HEK293T (cell line): ENCODE results near the gene BTN3A1.

Source experiments
- CTCF ChIA-PET: fragments of 350-600 bp; formaldehyde crosslinking; extraction: SDS; loops from one replicate; lab custom pipeline; 2021; ENCODE audit warnings: antibody characterized with exemption, inconsistent platforms; lab: Yijun Ruan, JAX
- POLR2A ChIA-PET: fragments of 350-600 bp; formaldehyde crosslinking; extraction: SDS; loops from one replicate; lab custom pipeline; 2020; ENCODE audit warnings: antibody characterized with exemption, inconsistent platforms; lab: Yijun Ruan, JAX
- DNase-seq: peaks from one replicate; pipeline ENCODE4 v3.0.0; 2012; ENCODE audit warnings: mixed read lengths; ENCODE audit errors: extremely low spot score
- ARNT ChIP-seq: fragments of 450-650 bp; IDR thresholded peaks from 2 replicates; pipeline ENCODE4 v1.6.1; 2017; ENCODE audit warnings: mild to moderate bottlenecking
- BHLHE40 ChIP-seq: fragments of 450-650 bp; IDR thresholded peaks from 2 replicates; pipeline ENCODE4 v1.6.1; 2016; ENCODE audit warnings: mild to moderate bottlenecking, moderate library complexity, borderline replicate concordance
- CTBP1 ChIP-seq: fragments of 450-650 bp; IDR thresholded peaks from 2 replicates; pipeline ENCODE4 v1.6.1; 2016; ENCODE audit warnings: borderline replicate concordance
- ELF4 ChIP-seq: fragments of 450-650 bp; IDR thresholded peaks from 2 replicates; pipeline ENCODE4 v1.6.1; 2017; ENCODE audit warnings: antibody characterized with exemption
- FOXA1 ChIP-seq: fragments of 450-650 bp; IDR thresholded peaks from 2 replicates; pipeline ENCODE4 v1.6.1; 2016; ENCODE audit warnings: mild to moderate bottlenecking
- FOXK2 ChIP-seq: fragments of 450-650 bp; IDR thresholded peaks from 2 replicates; pipeline ENCODE4 v1.6.1; 2016; ENCODE audit warnings: mild to moderate bottlenecking
- FOXM1 ChIP-seq: fragments of 450-650 bp; IDR thresholded peaks from 2 replicates; pipeline ENCODE4 v1.6.1; 2017; ENCODE audit warnings: mild to moderate bottlenecking, borderline replicate concordance
- HDGF ChIP-seq: fragments of 450-650 bp; IDR thresholded peaks from 2 replicates; pipeline ENCODE4 v1.6.1; 2017; ENCODE audit warnings: antibody characterized with exemption, borderline replicate concordance
- L3MBTL2 ChIP-seq: fragments of 450-650 bp; conservative IDR thresholded peaks from 2 replicates; pipeline ENCODE4 v1.6.1; 2016; ENCODE audit warnings: mild to moderate bottlenecking
- LEF1 ChIP-seq: fragments of 450-650 bp; IDR thresholded peaks from 2 replicates; pipeline ENCODE4 v1.6.1; 2017; ENCODE audit warnings: mild to moderate bottlenecking, borderline replicate concordance
- NFRKB ChIP-seq: fragments of 450-650 bp; IDR thresholded peaks from 2 replicates; pipeline ENCODE4 v1.6.1; 2016; ENCODE audit warnings: mild to moderate bottlenecking, moderate library complexity
- SP1 ChIP-seq: fragments of 450-650 bp; IDR thresholded peaks from 2 replicates; pipeline ENCODE4 v1.6.1; 2017
- SUZ12 ChIP-seq: fragments of 450-650 bp; IDR thresholded peaks from 2 replicates; pipeline ENCODE4 v1.6.1; 2016; ENCODE audit warnings: mild to moderate bottlenecking
- TARDBP ChIP-seq: fragments of 450-650 bp; IDR thresholded peaks from 2 replicates; pipeline ENCODE4 v1.6.1; 2016
- ZNF384 ChIP-seq: fragments of 450-650 bp; IDR thresholded peaks from 2 replicates; pipeline ENCODE4 v1.6.1; 2016
- TF ChIP-seq, protein P1 (sequence below): fragments of 450-650 bp; IDR thresholded peaks from 2 replicates; pipeline ENCODE4 v1.6.1; 2016

Gene BTN3A1

GRCh38 chr6:26421259-26422144 is 19.4 kb downstream of the BTN3A1 start:
- TF ChIP-seq, protein P1, sequence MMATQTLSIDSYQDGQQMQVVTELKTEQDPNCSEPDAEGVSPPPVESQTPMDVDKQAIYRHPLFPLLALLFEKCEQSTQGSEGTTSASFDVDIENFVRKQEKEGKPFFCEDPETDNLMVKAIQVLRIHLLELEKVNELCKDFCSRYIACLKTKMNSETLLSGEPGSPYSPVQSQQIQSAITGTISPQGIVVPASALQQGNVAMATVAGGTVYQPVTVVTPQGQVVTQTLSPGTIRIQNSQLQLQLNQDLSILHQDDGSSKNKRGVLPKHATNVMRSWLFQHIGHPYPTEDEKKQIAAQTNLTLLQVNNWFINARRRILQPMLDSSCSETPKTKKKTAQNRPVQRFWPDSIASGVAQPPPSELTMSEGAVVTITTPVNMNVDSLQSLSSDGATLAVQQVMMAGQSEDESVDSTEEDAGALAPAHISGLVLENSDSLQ = 0 out of 2 replicates have a peak, but pooled peaks have one; percentile 7
- no peak for TF ChIP-seq ARNT
- no peak for TF ChIP-seq FOXM1
- no peak for TF ChIP-seq FOXA1
- no peak for TF ChIP-seq SUZ12
- no peak for TF ChIP-seq CTBP1
- TF ChIP-seq L3MBTL2 = peak; percentile 48
- TF ChIP-seq BHLHE40 = no peak
- TF ChIP-seq HDGF = no peak
- no peak for TF ChIP-seq ZNF384
- no peak for TF ChIP-seq SP1
- TF ChIP-seq FOXK2 = no peak
- peak; percentile 84 for DNase-seq
- POLR2A ChIA-PET = no interaction called here

DNA sequence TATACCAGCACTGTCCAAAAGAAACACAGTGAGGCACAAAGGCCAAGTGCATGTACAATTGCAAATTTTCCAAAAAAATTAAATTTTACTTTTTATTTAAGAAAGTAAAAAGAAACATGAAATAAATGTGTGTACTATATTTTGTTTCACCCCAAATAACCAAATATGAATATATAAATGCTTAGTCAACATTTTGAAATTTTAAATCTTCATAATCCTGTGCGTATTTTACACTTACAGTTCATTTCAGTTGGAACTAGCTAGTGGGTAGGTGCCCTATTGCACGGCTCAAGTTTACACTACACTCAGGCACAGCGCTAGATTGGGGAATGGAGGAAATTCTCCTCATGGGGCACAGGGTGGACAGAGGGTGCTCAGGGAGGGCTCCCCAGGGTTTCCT is 20.3 kb downstream of the BTN3A1 start:
- no peak for TF ChIP-seq SUZ12
- TF ChIP-seq ZNF384 = no peak
- TF ChIP-seq FOXM1 = no peak
- TF ChIP-seq LEF1 = no peak
- TF ChIP-seq SP1 = no peak
- no peak for TF ChIP-seq HDGF
- no peak for TF ChIP-seq ELF4
- TF ChIP-seq BHLHE40 = no peak
- TF ChIP-seq, protein P1 = no peak
- TF ChIP-seq FOXA1 = no peak
- no peak for TF ChIP-seq TARDBP
- TF ChIP-seq L3MBTL2 = no peak
- no peak for TF ChIP-seq ARNT
- no peak for TF ChIP-seq NFRKB
- TF ChIP-seq FOXK2 = no peak
- TF ChIP-seq CTBP1 = no peak
- CTCF ChIA-PET = no interaction called here
- DNase-seq = no peak
- POLR2A ChIA-PET = no interaction called here

More at GRCh38 chr6:26421259-26422144, 19.4 kb downstream of the BTN3A1 start:
- CTCF ChIA-PET = interaction anchor here (0.7 to 1.0 kb wide), 2 partner anchors 33 to 80 kb away, joined by 3 read pairs; no protein-coding TSS in a partner anchor

DNA sequence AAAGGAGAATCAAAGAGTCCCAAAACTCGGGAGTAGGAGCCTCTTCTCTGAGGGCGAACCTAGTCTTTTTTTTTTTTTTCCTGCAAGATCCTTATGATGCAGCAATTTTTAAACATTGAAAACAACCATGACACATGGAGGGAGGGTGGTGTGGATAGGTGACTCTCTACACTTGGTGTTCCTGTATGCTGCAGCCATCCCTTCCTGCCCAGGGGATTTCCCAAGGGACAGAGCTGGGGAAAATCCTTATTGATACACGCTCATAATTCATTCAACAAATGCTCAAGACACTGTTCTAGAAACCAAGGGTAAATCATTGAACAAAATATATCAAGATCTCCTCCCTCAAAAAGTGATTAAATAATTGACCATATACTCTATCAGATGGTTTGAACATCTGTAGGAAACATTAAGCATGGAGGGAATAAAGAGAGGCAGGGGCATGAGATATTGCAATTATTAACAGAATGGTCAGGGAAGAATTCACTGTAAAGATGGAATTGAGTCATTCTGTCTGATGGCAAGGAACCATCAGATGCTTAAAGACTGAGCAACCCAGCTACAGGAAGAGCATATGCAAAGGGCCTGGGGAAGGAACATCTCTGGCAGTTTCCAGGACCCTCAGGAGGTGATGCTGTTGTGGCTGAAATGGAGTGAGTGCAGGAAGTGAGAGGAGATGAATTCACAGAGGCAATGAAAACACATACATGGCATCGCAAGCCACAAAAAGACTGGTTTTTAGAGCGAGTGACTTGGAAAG is 24.8 kb downstream of the BTN3A1 start:
- ChIA-PET POLR2A (no interaction called here), CTCF (no interaction called here)
- no peak for TF ChIP-seq TARDBP
- TF ChIP-seq BHLHE40 = no peak
- no peak for TF ChIP-seq LEF1
- no peak for TF ChIP-seq ELF4
- TF ChIP-seq ARNT = no peak
- TF ChIP-seq FOXK2 = no peak
- no peak for TF ChIP-seq L3MBTL2
- TF ChIP-seq NFRKB = no peak
- TF ChIP-seq HDGF = no peak
- TF ChIP-seq CTBP1 = no peak
- TF ChIP-seq SP1 = no peak
- no peak for TF ChIP-seq ZNF384
- TF ChIP-seq, protein P1 = no peak
- TF ChIP-seq FOXM1 = no peak
- TF ChIP-seq SUZ12 = no peak
- TF ChIP-seq FOXA1 = no peak
- no peak for DNase-seq

DNA sequence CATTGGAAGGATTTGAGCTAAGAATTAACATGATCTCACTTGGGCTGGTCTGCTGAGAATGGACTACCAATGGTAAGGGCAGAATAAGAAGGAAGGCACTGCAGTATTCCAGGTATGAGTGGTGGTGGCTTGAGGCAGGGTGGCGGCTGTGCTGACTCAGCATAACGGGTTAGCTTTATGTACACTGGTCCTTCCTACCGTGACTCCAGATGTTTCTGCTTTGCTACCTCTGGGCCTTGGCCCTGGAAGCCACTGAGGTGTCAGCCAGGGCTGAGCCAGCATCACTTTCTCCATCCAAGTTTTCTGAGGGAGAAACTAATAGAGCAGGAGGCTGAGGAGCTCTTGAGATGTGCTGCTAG is 25.4 kb downstream of the BTN3A1 start:
- ChIA-PET CTCF (no interaction called here), POLR2A (no interaction called here)
- no peak for DNase-seq
- TF ChIP-seq HDGF (no peak), SP1 (no peak), FOXM1 (no peak), ZNF384 (no peak), NFRKB (no peak), BHLHE40 (no peak), ELF4 (no peak), SUZ12 (no peak), LEF1 (no peak)

DNA sequence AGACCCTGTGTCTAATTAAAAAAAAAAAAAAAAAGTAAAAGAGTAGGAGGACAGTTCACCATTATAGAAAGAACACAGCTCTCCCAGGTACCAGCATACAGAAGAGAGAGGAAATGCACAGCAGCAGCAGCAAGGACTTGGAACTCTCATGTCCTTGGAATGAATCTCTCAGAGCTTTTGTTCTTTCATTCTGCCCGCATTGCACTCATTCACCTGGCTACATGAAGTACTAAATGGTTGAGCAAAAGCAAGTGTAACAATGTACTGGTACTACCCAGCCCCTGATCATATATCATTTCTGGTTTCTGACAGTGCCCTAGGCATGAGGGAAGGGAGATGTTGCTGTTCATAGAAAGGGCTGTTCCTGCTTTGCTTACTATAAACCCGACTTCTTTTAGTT is 26.1 kb downstream of the BTN3A1 start:
- CTCF ChIA-PET = no interaction called here
- TF ChIP-seq CTBP1 = no peak
- TF ChIP-seq L3MBTL2 = no peak
- TF ChIP-seq, protein P1 = no peak
- no peak for TF ChIP-seq ELF4
- no peak for TF ChIP-seq HDGF
- TF ChIP-seq ARNT = no peak
- TF ChIP-seq FOXK2 = no peak
- TF ChIP-seq ZNF384 = no peak
- TF ChIP-seq TARDBP = no peak
- TF ChIP-seq BHLHE40 = no peak
- TF ChIP-seq FOXA1 = no peak
- no peak for TF ChIP-seq NFRKB
- TF ChIP-seq LEF1 = no peak
- POLR2A ChIA-PET = no interaction called here
- DNase-seq = no peak
